Natural killer cell (primary cell): ENCODE data around the gene RSBN1L. TPM values are rescaled to one million over a fixed set of nuclear protein-coding genes. Genes with fewer than 3 reads are reported as not detected.
A peak's percentile ranks its signal among the peaks of the same experiment; 100 is the strongest.

ENCODE experiments used
- ATAC-seq, 3 donors: fragments of 150-1000 bp in 2 of 3; fragments of 200-7000 bp in 1 of 3; cut with Tn5 transposase; 1 replicate in 1 of 3; 2 replicates in 2 of 3; pipeline ENCODE4 v1.10.0; 2021; ENCODE audit warnings: mild to moderate bottlenecking in 2 of 3, moderate library complexity in 2 of 3
- DNase-seq, 2 donors: peaks; one replicate each; pipeline versions ENCODE4 v3.0.0 to v3.0.0-alpha.2; 2013 to 2021; ENCODE audit warnings: mixed read lengths in 1 of 2
- H3K27ac ChIP-seq: one replicate; pipeline ENCODE4 v1.5.1; 2013; ENCODE audit warnings: mild to moderate bottlenecking, low read length
- H3K27me3 ChIP-seq: one replicate; pipeline ENCODE4 v1.6.1; 2013; ENCODE audit warnings: low read length; ENCODE audit not compliant: control insufficient read depth, insufficient read depth
- H3K36me3 ChIP-seq: one replicate; pipeline ENCODE4 v1.6.1; 2013; ENCODE audit warnings: low read length; ENCODE audit not compliant: control insufficient read depth, insufficient read depth
- H3K4me1 ChIP-seq: one replicate; pipeline ENCODE4 v1.6.1; 2013; ENCODE audit warnings: low read length; ENCODE audit not compliant: control insufficient read depth, insufficient read depth
- H3K4me3 ChIP-seq: one replicate; pipeline ENCODE4 v1.5.1; 2013; ENCODE audit warnings: low read length
- H3K9me3 ChIP-seq: one replicate; pipeline ENCODE4 v1.6.1; 2013; ENCODE audit warnings: low read length; ENCODE audit not compliant: control insufficient read depth, insufficient read depth
- H3K27ac Mint-ChIP-seq, 2 donors: one replicate each; pipeline ENCODE4 v1.8.0; 2022; ENCODE audit warnings: mild to moderate bottlenecking in 2 of 2, mixed read lengths in 2 of 2, moderate library complexity in 1 of 2
- H3K27me3 Mint-ChIP-seq, 2 donors: one replicate each; pipeline ENCODE4 v1.8.0; 2022; ENCODE audit warnings: low read depth in 2 of 2, mixed read lengths in 2 of 2
- H3K36me3 Mint-ChIP-seq: one replicate; pipeline ENCODE4 v1.8.0; 2022; ENCODE audit warnings: mixed read lengths
- H3K4me1 Mint-ChIP-seq, 2 donors: one replicate each; pipeline ENCODE4 v1.8.0; 2022; ENCODE audit warnings: mixed read lengths in 2 of 2
- H3K4me3 Mint-ChIP-seq: one replicate; pipeline ENCODE4 v1.8.0; 2022; ENCODE audit warnings: mild to moderate bottlenecking, moderate library complexity, mixed read lengths
- H3K9me3 Mint-ChIP-seq, 2 donors: one replicate each; pipeline ENCODE4 v1.8.0; 2022; ENCODE audit warnings: mixed read lengths in 2 of 2
- WGBS: methylation state at CpG from one replicate; pipeline ENCODE4 v1.1.7; 2013; ENCODE audit warnings: missing lambda C conversion rate; ENCODE audit not compliant: insufficient coverage; 5-methylcytosine and 5-hydroxymethylcytosine counted together
- intact Hi-C: fragments of 100-400 bp; cut with micrococcal nuclease; formaldehyde crosslinking; loops from one replicate; pipeline ENCODE4 v1.14.2; 2022
- total RNA-seq, 4 donors: library from RNA; stranded (reverse); fragments of 120-200 nt in 1 of 4; gene quantifications; one replicate each; pipeline versions ENCODE4 v1.2.3 to v1.2.4, GENCODE V29; 2013 to 2022
- TF ChIP-seq, protein P1 (sequence below): fragments of 200-600 bp; IDR thresholded peaks from one replicate; pipeline ENCODE4 v1.8.0; 2022; ENCODE audit warnings: antibody characterized with exemption

Gene RSBN1L
- total RNA-seq, 3 donors from 2014 or later (not counting 1 experiment from before 2014, with no cell fraction given): 23.9 to 34.4 (median 33.4) TPM

DNA sequence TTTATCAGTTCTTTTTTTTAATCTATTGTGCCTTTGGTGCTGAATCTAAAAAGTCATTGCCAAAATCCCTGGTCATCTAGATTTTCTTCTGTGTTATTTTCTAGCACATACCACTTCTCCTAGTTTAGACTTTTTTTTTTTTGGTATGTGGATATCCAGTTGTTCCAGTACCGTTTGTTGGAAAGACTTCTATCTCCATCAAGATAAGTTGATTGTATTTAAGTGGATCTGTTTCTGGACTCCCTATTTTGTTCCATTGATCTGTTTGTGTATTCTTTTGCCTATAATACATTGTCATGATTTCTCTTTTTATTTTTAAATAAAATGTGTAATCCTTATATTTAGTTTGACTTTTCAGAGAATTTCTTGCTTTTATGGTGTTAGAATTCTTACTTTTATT lies 35.5 kb downstream of the RSBN1L start:
- Histone ChIP-seq H3K36me3 (peaks cover 5% of the 10 kb centered on the region), H3K27me3 (no peaks in the 10 kb centered on the region), H3K4me1 (peaks cover 20% of the 10 kb centered on the region), H3K27ac (no peak overlapping the region), H3K4me3 (no peak overlapping the region), H3K9me3 (no peaks in the 10 kb centered on the region)
- no peaks in the 10 kb centered on the region for H3K9me3 Mint-ChIP-seq
- no peak overlapping the region for H3K4me3 Mint-ChIP-seq
- H3K27me3 Mint-ChIP-seq: no peaks in the 10 kb centered on the region
- H3K4me1 Mint-ChIP-seq: peaks cover 63 to 64% of the 10 kb centered on the region in 2 donors
- H3K27ac Mint-ChIP-seq: peak overlapping the region; percentile 33 to 69
- ATAC-seq: no peak
- no peaks in the 10 kb centered on the region for H3K36me3 Mint-ChIP-seq
- no CpG with 5 or more reads among the region's 1 CpG for WGBS
- intact Hi-C loops: loop anchor here (5.0 kb wide), 1 partner anchor 34 kb away; the partner anchor contains the start of gene RSBN1L
- TF ChIP-seq, protein P1, sequence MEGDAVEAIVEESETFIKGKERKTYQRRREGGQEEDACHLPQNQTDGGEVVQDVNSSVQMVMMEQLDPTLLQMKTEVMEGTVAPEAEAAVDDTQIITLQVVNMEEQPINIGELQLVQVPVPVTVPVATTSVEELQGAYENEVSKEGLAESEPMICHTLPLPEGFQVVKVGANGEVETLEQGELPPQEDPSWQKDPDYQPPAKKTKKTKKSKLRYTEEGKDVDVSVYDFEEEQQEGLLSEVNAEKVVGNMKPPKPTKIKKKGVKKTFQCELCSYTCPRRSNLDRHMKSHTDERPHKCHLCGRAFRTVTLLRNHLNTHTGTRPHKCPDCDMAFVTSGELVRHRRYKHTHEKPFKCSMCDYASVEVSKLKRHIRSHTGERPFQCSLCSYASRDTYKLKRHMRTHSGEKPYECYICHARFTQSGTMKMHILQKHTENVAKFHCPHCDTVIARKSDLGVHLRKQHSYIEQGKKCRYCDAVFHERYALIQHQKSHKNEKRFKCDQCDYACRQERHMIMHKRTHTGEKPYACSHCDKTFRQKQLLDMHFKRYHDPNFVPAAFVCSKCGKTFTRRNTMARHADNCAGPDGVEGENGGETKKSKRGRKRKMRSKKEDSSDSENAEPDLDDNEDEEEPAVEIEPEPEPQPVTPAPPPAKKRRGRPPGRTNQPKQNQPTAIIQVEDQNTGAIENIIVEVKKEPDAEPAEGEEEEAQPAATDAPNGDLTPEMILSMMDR: no peak
- no peak for DNase-seq

DNA sequence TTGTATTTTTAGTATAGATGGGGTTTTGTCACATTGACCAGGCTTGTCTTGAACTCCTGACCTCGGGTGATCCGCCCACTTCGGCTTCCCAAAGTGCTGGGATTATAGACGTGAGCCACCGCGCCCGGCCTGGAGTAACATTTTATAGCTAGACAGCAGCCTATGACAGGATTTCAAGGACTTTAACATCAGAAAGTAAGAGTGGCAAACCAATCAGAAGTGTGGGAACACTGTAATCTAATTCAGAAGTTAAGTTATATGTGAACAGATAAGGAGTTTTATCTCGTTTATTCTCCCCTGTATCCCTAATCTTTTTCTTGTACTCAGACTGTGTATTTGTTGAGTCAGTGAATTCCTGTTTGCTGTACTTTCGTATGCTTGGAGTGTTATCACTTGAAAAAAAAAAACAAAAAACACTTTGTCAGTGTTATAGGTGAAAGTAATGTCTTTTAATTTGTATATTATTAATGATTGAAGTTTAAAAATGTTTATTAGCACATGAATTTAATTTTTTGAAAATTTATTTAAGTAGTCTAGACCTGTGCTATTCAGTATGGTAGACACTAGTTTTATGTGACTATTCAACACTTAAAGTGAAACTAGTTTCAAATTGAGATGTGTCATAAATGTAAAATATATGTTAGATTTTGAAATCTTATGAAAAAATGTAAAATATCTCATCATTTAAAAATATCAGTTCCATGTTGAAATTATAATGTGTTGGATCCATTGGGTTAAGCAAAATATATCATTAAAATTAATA lies 38.6 kb downstream of the RSBN1L start:
- H3K4me3 Mint-ChIP-seq: no peak overlapping the region
- peak in 2 of 3 donors; percentile 57 to 71 for ATAC-seq
- H3K27ac Mint-ChIP-seq: peak overlapping the region; percentile 66 to 73
- H3K4me3 ChIP-seq: no peak overlapping the region
- peaks cover 8% of the 10 kb centered on the region for H3K4me1 ChIP-seq
- H3K9me3 Mint-ChIP-seq: no peaks in the 10 kb centered on the region
- peaks cover 40 to 41% of the 10 kb centered on the region in 2 donors for H3K4me1 Mint-ChIP-seq
- H3K27ac ChIP-seq: no peak overlapping the region
- WGBS: 87% methylated on average over 7 of the region's 9 CpGs
- H3K27me3 ChIP-seq: no peaks in the 10 kb centered on the region
- intact Hi-C loops: loop anchor here (5.0 kb wide), 1 partner anchor 38 kb away; the partner anchor contains the start of gene RSBN1L
- no peaks in the 10 kb centered on the region for H3K36me3 Mint-ChIP-seq
- peaks cover 14% of the 10 kb centered on the region for H3K36me3 ChIP-seq
- TF ChIP-seq, protein P1: no peak
- DNase-seq: no peak
- H3K27me3 Mint-ChIP-seq: no peaks in the 10 kb centered on the region
- H3K9me3 ChIP-seq: no peaks in the 10 kb centered on the region

DNA sequence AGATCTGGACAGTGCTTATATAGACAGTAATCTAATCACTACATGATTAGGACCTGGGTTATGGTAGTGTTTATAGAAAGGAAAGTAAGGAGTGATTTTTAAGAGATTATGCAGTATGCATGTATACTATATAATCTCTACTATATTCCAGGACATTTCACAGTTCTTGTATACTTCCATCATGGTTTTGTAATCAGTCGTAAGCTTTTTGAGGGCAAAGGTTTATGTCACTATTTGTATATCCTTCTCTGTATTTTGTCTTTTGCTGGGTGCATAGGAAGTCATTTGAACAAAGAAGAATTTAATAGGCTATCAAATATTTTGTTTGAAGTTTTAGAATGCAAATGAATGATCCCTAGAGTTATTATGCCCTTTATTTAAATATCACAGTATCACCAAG lies 39.2 kb downstream of the RSBN1L start:
- ATAC-seq (peak in 1 of 3 donors; percentile 31), DNase-seq (no peak)
- peaks cover 8% of the 10 kb centered on the region for H3K4me1 ChIP-seq
- no peaks in the 10 kb centered on the region for H3K9me3 ChIP-seq
- peaks cover 34 to 39% of the 10 kb centered on the region in 2 donors for H3K4me1 Mint-ChIP-seq
- H3K4me3 ChIP-seq: no peak overlapping the region
- no peak overlapping the region for H3K27ac ChIP-seq
- no peak overlapping the region for H3K4me3 Mint-ChIP-seq
- no peaks in the 10 kb centered on the region for H3K27me3 Mint-ChIP-seq
- H3K27me3 ChIP-seq: no peaks in the 10 kb centered on the region
- no peaks in the 10 kb centered on the region for H3K36me3 Mint-ChIP-seq
- peak overlapping the region; percentile 66 to 73 for H3K27ac Mint-ChIP-seq
- no peaks in the 10 kb centered on the region for H3K9me3 Mint-ChIP-seq
- WGBS: 80% methylated on average over 1 of the region's 1 CpG
- TF ChIP-seq, protein P1: no peak
- H3K36me3 ChIP-seq: peaks cover 14% of the 10 kb centered on the region
- intact Hi-C loops: no loop called here
